ENCODE data around the gene TAMM41.

DNA sequence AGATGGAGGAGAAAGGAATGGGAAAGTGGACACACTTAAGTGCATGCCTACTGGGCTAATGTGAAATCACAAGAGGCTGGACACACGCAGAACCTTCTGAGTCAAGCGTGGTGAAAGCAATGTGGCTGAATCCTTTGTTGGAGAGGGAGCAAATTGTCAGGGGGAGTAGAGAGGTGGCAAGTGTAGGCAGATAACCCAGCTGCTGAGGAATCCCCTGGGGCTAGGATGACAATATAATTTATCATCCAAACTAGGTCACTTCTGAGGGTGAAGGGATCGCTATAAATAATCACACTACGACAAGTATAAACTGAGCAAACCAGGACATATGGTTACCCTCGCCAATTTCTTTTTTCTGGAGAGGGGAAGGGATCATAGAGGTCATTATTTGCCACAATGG lies 28.7 kb downstream of the TAMM41 start:
- TF ChIP-seq, protein P1, sequence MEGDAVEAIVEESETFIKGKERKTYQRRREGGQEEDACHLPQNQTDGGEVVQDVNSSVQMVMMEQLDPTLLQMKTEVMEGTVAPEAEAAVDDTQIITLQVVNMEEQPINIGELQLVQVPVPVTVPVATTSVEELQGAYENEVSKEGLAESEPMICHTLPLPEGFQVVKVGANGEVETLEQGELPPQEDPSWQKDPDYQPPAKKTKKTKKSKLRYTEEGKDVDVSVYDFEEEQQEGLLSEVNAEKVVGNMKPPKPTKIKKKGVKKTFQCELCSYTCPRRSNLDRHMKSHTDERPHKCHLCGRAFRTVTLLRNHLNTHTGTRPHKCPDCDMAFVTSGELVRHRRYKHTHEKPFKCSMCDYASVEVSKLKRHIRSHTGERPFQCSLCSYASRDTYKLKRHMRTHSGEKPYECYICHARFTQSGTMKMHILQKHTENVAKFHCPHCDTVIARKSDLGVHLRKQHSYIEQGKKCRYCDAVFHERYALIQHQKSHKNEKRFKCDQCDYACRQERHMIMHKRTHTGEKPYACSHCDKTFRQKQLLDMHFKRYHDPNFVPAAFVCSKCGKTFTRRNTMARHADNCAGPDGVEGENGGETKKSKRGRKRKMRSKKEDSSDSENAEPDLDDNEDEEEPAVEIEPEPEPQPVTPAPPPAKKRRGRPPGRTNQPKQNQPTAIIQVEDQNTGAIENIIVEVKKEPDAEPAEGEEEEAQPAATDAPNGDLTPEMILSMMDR (IDR thresholded peaks at IDR 0.05): no peak
- TF ChIP-seq ZFX (IDR thresholded peaks at IDR 0.05; ENCODE audit: borderline replicate concordance): no peak
